HG03064 (cell line): Measurements from ENCODE around the gene ALK.

Experiments used
- ATAC-seq: cut with Tn5 transposase; IDR thresholded peaks from one replicate; pipeline ENCODE4 v1.9.1; 2021; ENCODE audit warnings: low read depth; ENCODE audit not compliant: unreplicated experiment

Gene ALK

GRCh38 chr2:29921560-29921915 lies at the start of gene ALK:
Gene ALK, minus strand, starts transcription at chr2:29921586. Its CDS starts 927 bp downstream, at chr2:29920659.
- no peak for ATAC-seq

GRCh38 chr2:29966266-29966665 lies 44.9 kb upstream of the ALK start:
- no peak for ATAC-seq

- no peak for ATAC-seq
Observed at GRCh38 chr2:29963972-29964570, 42.7 kb upstream of the ALK start.

- ATAC-seq, result no peak
Observed at GRCh38 chr2:29962922-29963321, 41.5 kb upstream of the ALK start.

- ATAC-seq, result no peak
Observed at GRCh38 chr2:29954316-29954715, 32.9 kb upstream of the ALK start.

- no peak for ATAC-seq
Observed at GRCh38 chr2:29952973-29953372, 31.6 kb upstream of the ALK start.

- no peak for ATAC-seq
Observed at GRCh38 chr2:29951576-29951975, 30.2 kb upstream of the ALK start.

GRCh38 chr2:29950481-29950880 lies 29.1 kb upstream of the ALK start:
- no peak for ATAC-seq

- no peak for ATAC-seq
Observed at GRCh38 chr2:29949042-29949441, 27.7 kb upstream of the ALK start.

- ATAC-seq, result no peak
Observed at GRCh38 chr2:29946505-29946904, 25.1 kb upstream of the ALK start.

GRCh38 chr2:29942711-29943110 lies 21.3 kb upstream of the ALK start:
- ATAC-seq, result no peak

- ATAC-seq, result no peak
Observed at GRCh38 chr2:29940706-29941105, 19.3 kb upstream of the ALK start.

GRCh38 chr2:29936020-29936419 lies 14.6 kb upstream of the ALK start:
- no peak for ATAC-seq

- ATAC-seq, result no peak
Observed at GRCh38 chr2:29931818-29932217, 10.4 kb upstream of the ALK start.

GRCh38 chr2:29923110-29923721 lies 1.8 kb upstream of the ALK start:
- no peak for ATAC-seq

GRCh38 chr2:29922605-29923004 lies 1.2 kb upstream of the ALK start:
- no peak for ATAC-seq

GRCh38 chr2:29920631-29921559 lies 491 bp downstream of the ALK start:
- no peak for ATAC-seq

- no peak for ATAC-seq
Observed at GRCh38 chr2:29920130-29920577, 1.2 kb downstream of the ALK start.

- no peak for ATAC-seq
Observed at GRCh38 chr2:29918941-29919340, 2.4 kb downstream of the ALK start.

- ATAC-seq, result no peak
Observed at GRCh38 chr2:29917781-29918180, 3.6 kb downstream of the ALK start.

GRCh38 chr2:29916571-29916970 lies 4.8 kb downstream of the ALK start:
- no peak for ATAC-seq

- no peak for ATAC-seq
Observed at GRCh38 chr2:29910960-29911359, 10.4 kb downstream of the ALK start.
